K562 (cell line): ENCODE results near the gene BMP10. TPM values are rescaled to one million over a fixed set of nuclear protein-coding genes. Genes with fewer than 3 reads are reported as not detected.

Source experiments
- ATAC-seq: fragments of 200-7000 bp; cut with Tn5 transposase; 3 replicates; pipeline ENCODE4 v1.9.1; 2020; ENCODE audit warnings: moderate library complexity
- BruUV-seq: library from RNA; stranded (reverse); fragments of 400-500 nt; replicated peaks from 2 replicates; lab custom pipeline; 2021; lab: Mats Ljungman, UMichigan
- CTCF ChIA-PET: fragments of 300-600 bp; formaldehyde crosslinking; extraction: SDS; loops from one replicate; lab custom pipeline; 2021; ENCODE audit warnings: low intra/inter-chr PET ratio; lab: Yijun Ruan, JAX
- POLR2A ChIA-PET: fragments of 300-600, 350-650 bp; sonication (Branson Sonifier 250); formaldehyde crosslinking; extraction: SDS; loops from one replicate; lab custom pipeline; 2021; ENCODE audit warnings: antibody characterized with exemption, inconsistent platforms; lab: Yijun Ruan, JAX
- DNase-seq, 4 experiments: peaks; one replicate each; pipeline versions ENCODE4 v3.0.0 to v3.0.0-alpha.2; 2011 to 2018; ENCODE audit warnings: low spot score in 3 of 4, mixed read lengths in 3 of 4; ENCODE audit errors: extremely low read depth in 1 of 4
- FAIRE-seq: peaks from 2 replicates; lab custom pipeline; 2011; peaks lifted over from hg19 to GRCh38; lab: Jason Lieb, UNC
- H2AFZ ChIP-seq: 2 replicates; pipeline ENCODE4 v1.6.0; 2011; ENCODE audit warnings: low read depth, low read length, control low read depth, inconsistent platforms
- H3K27ac ChIP-seq: fragments of 200-600 bp; 3 replicates; pipeline ENCODE4 v1.8.0; 2011; ENCODE audit warnings: low read depth, mild to moderate bottlenecking, control low read depth, inconsistent platforms, low read length, moderate library complexity, mixed read lengths; ENCODE audit errors: extremely low read depth
- H3K27me3 ChIP-seq, 2 experiments: fragments of 300-600 bp in 1 of 2; 2 replicates in 1 of 2; 3 replicates in 1 of 2; pipeline versions ENCODE4 v1.6.0 to v1.8.0; 2011; ENCODE audit warnings: inconsistent platforms in 2 of 2, low read length in 2 of 2, mild to moderate bottlenecking in 1 of 2, mixed read lengths in 1 of 2, moderate library complexity in 1 of 2; ENCODE audit not compliant: control insufficient read depth in 2 of 2, insufficient read depth in 2 of 2
- H3K36me3 ChIP-seq: fragments of 300-600 bp; 3 replicates; pipeline ENCODE4 v1.8.0; 2011; ENCODE audit warnings: mild to moderate bottlenecking, low read length, inconsistent platforms; ENCODE audit not compliant: control insufficient read depth, insufficient read depth
- H3K4me1 ChIP-seq, 2 experiments: fragments of 200-600 bp in 1 of 2; replicated peaks in 1 of 2; 2 replicates in 1 of 2; 3 replicates in 1 of 2; pipeline versions ENCODE4 v1.5.1 to v1.8.0; 2011; ENCODE audit warnings: inconsistent platforms in 2 of 2, low read length in 2 of 2, mild to moderate bottlenecking in 1 of 2, mixed read lengths in 1 of 2, moderate library complexity in 1 of 2; ENCODE audit not compliant: control insufficient read depth in 2 of 2, insufficient read depth in 2 of 2
- H3K4me2 ChIP-seq: 2 replicates; pipeline ENCODE4 v1.6.1; 2011; ENCODE audit warnings: low read length, control low read depth, inconsistent platforms, mixed read lengths; ENCODE audit not compliant: insufficient read depth
- H3K4me3 ChIP-seq: fragments of 200-600 bp; sonication (generic), shearing (Covaris generic); 2 replicates; pipeline ENCODE4 v1.5.1; 2016; ENCODE audit warnings: control low read depth, inconsistent platforms
- H3K79me2 ChIP-seq: fragments of 200-600 bp; 3 replicates; pipeline ENCODE4 v1.8.0; 2011; ENCODE audit warnings: low read length, inconsistent platforms; ENCODE audit not compliant: control insufficient read depth, insufficient read depth
- H3K9ac ChIP-seq, 2 experiments: 2 replicates each; pipeline versions ENCODE4 v1.6.0 to v1.6.1; 2011; ENCODE audit warnings: low read depth in 2 of 2, low read length in 2 of 2, control low read depth in 1 of 2, inconsistent platforms in 1 of 2, mild to moderate bottlenecking in 1 of 2, mixed read lengths in 1 of 2; ENCODE audit not compliant: insufficient read depth in 1 of 2
- H3K9me1 ChIP-seq: one replicate; pipeline ENCODE4 v1.6.0; 2011; ENCODE audit warnings: inconsistent platforms, mild to moderate bottlenecking, low read length, moderate library complexity; ENCODE audit not compliant: control insufficient read depth, insufficient read depth
- H3K9me3 ChIP-seq: replicated peaks from 2 replicates; pipeline ENCODE4 v1.5.1; 2011; ENCODE audit warnings: low read depth, low read length, inconsistent platforms; ENCODE audit not compliant: control insufficient read depth, insufficient read depth
- H4K20me1 ChIP-seq: replicated peaks from 2 replicates; pipeline ENCODE4 v1.6.1; 2011; ENCODE audit warnings: low read length, inconsistent platforms, mixed read lengths; ENCODE audit not compliant: control insufficient read depth, insufficient read depth
- ATF2 ChIP-seq: sonication (generic); formaldehyde crosslinking; IDR thresholded peaks from 2 replicates; pipeline ENCODE4 v1.8.1; 2022; ENCODE audit warnings: missing genetic modification reagents
- CEBPG ChIP-seq, 3 experiments: fragments of 200-800 bp in 1 of 3; sonication (Bioruptor generic) in 1 of 3; sonication (generic) in 1 of 3; formaldehyde crosslinking in 1 of 3; IDR thresholded peaks in 2 of 3; conservative IDR thresholded peaks in 1 of 3; 2 replicates each; pipeline versions ENCODE4 v1.6.1 to v1.8.0; 2016 to 2022; ENCODE audit warnings: missing compliant biosample characterization in 2 of 3, missing genetic modification characterization in 2 of 3, mild to moderate bottlenecking in 1 of 3, missing genetic modification reagents in 1 of 3
- DPF2 ChIP-seq: fragments of 450-650 bp; IDR thresholded peaks from 2 replicates; pipeline ENCODE4 v1.6.1; 2016
- EZH2 ChIP-seq: IDR thresholded peaks from 2 replicates; pipeline ENCODE4 v1.6.1; 2012; ENCODE audit warnings: low read depth, mild to moderate bottlenecking, inconsistent platforms, low read length, borderline replicate concordance
- FOXJ2 ChIP-seq: fragments of 200-800 bp; sonication (Bioruptor generic); IDR thresholded peaks from 2 replicates; pipeline ENCODE4 v1.6.1; 2016; ENCODE audit warnings: missing genetic modification characterization, missing compliant biosample characterization
- HLTF ChIP-seq: fragments of 450-650 bp; IDR thresholded peaks from 2 replicates; pipeline ENCODE4 v1.6.1; 2016
- HNRNPH1 ChIP-seq: fragments of 200-400 bp; formaldehyde crosslinking; optimal IDR thresholded peaks from 2 replicates; pipeline ENCODE3; 2017; ENCODE audit warnings: low read depth, mild to moderate bottlenecking, low read length, moderate library complexity
- TRIM28 ChIP-seq: fragments of 450-650 bp; IDR thresholded peaks from 2 replicates; pipeline ENCODE4 v1.6.1; 2017
- WGBS: fragments of 100-300 bp; shearing (Covaris generic); methylation state at CpG from one replicate; pipeline ENCODE4 v1.1.6; 2016; ENCODE audit warnings: low coverage, mixed read lengths; ENCODE audit not compliant: insufficient coverage; ENCODE audit errors: missing lambda C conversion rate; 5-methylcytosine and 5-hydroxymethylcytosine counted together
- in situ Hi-C: fragments of 300-500 bp; cut with MboI; formaldehyde crosslinking; loops from 4 replicates; pipeline ENCODE4 v1.15.0; 2018; ENCODE audit warnings: inconsistent platforms, mixed read lengths
- intact Hi-C: fragments of 100-400 bp; cut with micrococcal nuclease; formaldehyde crosslinking; loops from 2 replicates; pipeline ENCODE4 v1.14.2; 2022
- polyA plus RNA-seq, 8 experiments: library from polyadenylated mRNA; depleted of rRNA in 4 of 8; stranded (reverse) in 5 of 8; unstranded in 3 of 8; fragments of >200 nt; fragmentation: Nextera tagmentation in 2 of 8; fragmentation: Illumina TruSeq in 1 of 8; extraction: Ambion mirVana in 2 of 8; extraction: Trizol in 1 of 8; gene quantifications; 2 replicates each; pipeline versions ENCODE4 v1.2.1 to v1.2.3, GENCODE V29; 2011 to 2014; ENCODE audit warnings: inconsistent platforms in 1 of 8, missing spikeins in 1 of 8
- total RNA-seq, 7 experiments: library from RNA; depleted of rRNA in 6 of 7; stranded (reverse); fragments of >200 nt in 6 of 7; fragmentation: Illumina TruSeq in 2 of 7; extraction: Trizol in 2 of 7; gene quantifications; 2 replicates each; pipeline versions ENCODE4 v1.2.1 to v1.2.3, GENCODE V29; 2011 to 2021; ENCODE audit warnings: low replicate concordance in 1 of 7

Gene BMP10
- total and polyA plus RNA-seq, 9 of the 15 experiments (the other 6 are each of a cell fraction or from before 2014, with no cell fraction given), result 0.11 to 0.91 (median 0.43) TPM

GRCh38 chr2:68860111-68860510 is 11.1 kb downstream of the BMP10 start:
- Histone ChIP-seq H4K20me1 (no peaks in the 10 kb centered on the region), H3K79me2 (no peaks in the 10 kb centered on the region), H3K27me3 (no peaks in the 10 kb centered on the region; a peak in 1 of 5 replicates), H3K4me2 (no peak overlapping the region), H3K4me3 (no peak overlapping the region), H3K9me1 (no peaks in the 10 kb centered on the region), H3K9me3 (no peaks in the 10 kb centered on the region), H2AFZ (no peak overlapping the region), H3K9ac (no peak overlapping the region), H3K27ac (no peak overlapping the region), H3K4me1 (peaks cover 0 to 10% of the 10 kb centered on the region in 2 experiments; a peak in 4 of 5 replicates), H3K36me3 (no peaks in the 10 kb centered on the region)
- FAIRE-seq (no peak), ATAC-seq (no peak), DNase-seq (no peak)
- POLR2A ChIA-PET, result interaction anchor here (1.0 to 4.8 kb wide), 3 partner anchors 11 to 25 kb away, joined by 3 to 20 read pairs (median 3); no protein-coding TSS in a partner anchor
- no TSS peak for BruUV-seq
- intact Hi-C loops (no loop called here), in situ Hi-C loops (no loop called here)
- CTCF ChIA-PET, result no interaction called here
- TF ChIP-seq CEBPG (CRISPR knock-in tag; IDR thresholded peaks at IDR 0.05) (no peak), CEBPG (tag; conservative IDR thresholded peaks at IDR 0.05 in 1 of 2, IDR thresholded peaks at IDR 0.05 in 1 of 2) (no peak), DPF2 (no peak), ATF2 (CRISPR knock-in tag) (no peak), HLTF (no peak), EZH2 (no peak), TRIM28 (no peak), FOXJ2 (tag) (no peak), HNRNPH1 (no peak)
- WGBS, result 37% methylated on average over 3 of the region's 3 CpGs
